Measurements from ENCODE around the gene CCR6.
"Not testable (repeated sequence)": the region's sequence is repeated elsewhere in the genome, so short reads cannot be mapped to it uniquely, and the experiment has no call there.

Gene CCR6

GRCh38 chr6:167145461-167145860 lies 22.6 kb downstream of the CCR6 start:
- DNase-seq, result no peak

GRCh38 chr6:167146135-167146534 lies 23.2 kb downstream of the CCR6 start:
- DNase-seq, result peak; percentile 50

- peak; percentile 20 for DNase-seq
These were observed 24.1 kb downstream of the CCR6 start for GRCh38 chr6:167146977-167147376.

- no peak for DNase-seq
These were observed 25.1 kb downstream of the CCR6 start for GRCh38 chr6:167148021-167148420.

GRCh38 chr6:167148997-167149396 lies 26.1 kb downstream of the CCR6 start:
- no peak for DNase-seq

GRCh38 chr6:167150941-167151549 lies 28.1 kb downstream of the CCR6 start:
- no peak for DNase-seq

GRCh38 chr6:167151648-167152047 lies 28.8 kb downstream of the CCR6 start:
- DNase-seq, result no peak

- DNase-seq, result peak; percentile 21
These were observed 30.0 kb downstream of the CCR6 start for GRCh38 chr6:167152862-167153261.

GRCh38 chr6:167153521-167153959 lies 30.6 kb downstream of the CCR6 start:
- DNase-seq, result peak; percentile 40

GRCh38 chr6:167154291-167154690 lies 31.4 kb downstream of the CCR6 start:
- DNase-seq, result no peak

- no peak for DNase-seq
These were observed 32.0 kb downstream of the CCR6 start for GRCh38 chr6:167154895-167155294.

GRCh38 chr6:167157414-167157813 lies 34.5 kb downstream of the CCR6 start:
- DNase-seq, result no peak

GRCh38 chr6:167157863-167158262 lies 35.0 kb downstream of the CCR6 start, which contains the start of gene GPR31:
Gene GPR31 (minus strand): TSS chr6:167157980. CDS start chr6:167157831, 149 bp downstream.
- no peak for DNase-seq

GRCh38 chr6:167161851-167162467 lies 39.1 kb downstream of the CCR6 start:
- no peak for DNase-seq

GRCh38 chr6:167162591-167162990 lies 39.7 kb downstream of the CCR6 start:
- no peak for DNase-seq

- DNase-seq, result no peak
These were observed 40.6 kb downstream of the CCR6 start for GRCh38 chr6:167163476-167164011.

GRCh38 chr6:167164261-167164660 lies 41.4 kb downstream of the CCR6 start:
- no peak for DNase-seq

GRCh38 chr6:167165858-167166471 lies 43.1 kb downstream of the CCR6 start:
- DNase-seq, result no peak

- DNase-seq, result not testable (repeated sequence)
These were observed 44.8 kb downstream of the CCR6 start for GRCh38 chr6:167167699-167168098.

- DNase-seq, result not testable (repeated sequence)
These were observed 45.4 kb downstream of the CCR6 start for GRCh38 chr6:167168296-167168695.

GRCh38 chr6:167169867-167170266 lies 47.0 kb downstream of the CCR6 start:
- not testable (repeated sequence) for DNase-seq

- DNase-seq, result not testable (repeated sequence)
These were observed 48.4 kb downstream of the CCR6 start for GRCh38 chr6:167171300-167171699.

GRCh38 chr6:167172011-167172410 lies 49.1 kb downstream of the CCR6 start:
- DNase-seq, result not testable (repeated sequence)

GRCh38 chr6:167177271-167177670 lies 54.4 kb downstream of the CCR6 start:
- DNase-seq, result not testable (repeated sequence)
